DND-41 (cell line): ENCODE results near the gene CYB5B.

ENCODE experiments used
- ATAC-seq: fragments of 200-7000 bp; cut with Tn5 transposase; 3 replicates; pipeline ENCODE4 v1.9.1; 2021; ENCODE audit warnings: low read depth; ENCODE audit not compliant: insufficient read depth
- DNase-seq: peaks from one replicate; pipeline ENCODE4 v3.0.0-alpha.2; 2020
- H2AFZ ChIP-seq: 2 replicates; pipeline ENCODE4 v1.6.0; 2012; ENCODE audit warnings: low read depth, low read length
- H3K27ac ChIP-seq: 2 replicates; pipeline ENCODE4 v1.5.1; 2012; ENCODE audit warnings: low read length, inconsistent platforms
- H3K27me3 ChIP-seq: fragments of 200-600 bp; sonication (generic); 2 replicates; pipeline ENCODE4 v1.6.0; 2012; ENCODE audit warnings: low read length, mild to moderate bottlenecking, inconsistent platforms; ENCODE audit not compliant: insufficient read depth, poor library complexity
- H3K36me3 ChIP-seq: 2 replicates; pipeline ENCODE4 v1.5.1; 2012; ENCODE audit warnings: low read length, inconsistent platforms; ENCODE audit not compliant: insufficient read depth
- H3K4me1 ChIP-seq: 2 replicates; pipeline ENCODE4 v1.5.1; 2012; ENCODE audit warnings: mild to moderate bottlenecking, low read length; ENCODE audit not compliant: insufficient read depth
- H3K4me2 ChIP-seq: 2 replicates; pipeline ENCODE4 v1.6.0; 2012; ENCODE audit warnings: mild to moderate bottlenecking, moderate library complexity, low read length, inconsistent platforms; ENCODE audit not compliant: insufficient read depth
- H3K4me3 ChIP-seq, 2 experiments: fragments of 200-600 bp in 1 of 2; shearing (Covaris generic) in 1 of 2; 2 replicates each; pipeline ENCODE4 v1.5.1; 2012 to 2016; ENCODE audit warnings: inconsistent platforms in 2 of 2, low read length in 2 of 2, mild to moderate bottlenecking in 2 of 2, low read depth in 1 of 2, moderate library complexity in 1 of 2
- H3K79me2 ChIP-seq: 2 replicates; pipeline ENCODE4 v1.6.0; 2012; ENCODE audit warnings: low read length, inconsistent platforms; ENCODE audit not compliant: insufficient read depth
- H3K9ac ChIP-seq: 2 replicates; pipeline ENCODE4 v1.6.0; 2012; ENCODE audit warnings: low read depth, mild to moderate bottlenecking, inconsistent platforms, low read length, moderate library complexity
- H3K9me3 ChIP-seq: 2 replicates; pipeline ENCODE4 v1.5.1; 2012; ENCODE audit warnings: low read length, moderate library complexity, mild to moderate bottlenecking, inconsistent platforms; ENCODE audit not compliant: insufficient read depth, severe bottlenecking
- H4K20me1 ChIP-seq: 2 replicates; pipeline ENCODE4 v1.6.0; 2012; ENCODE audit warnings: low read length; ENCODE audit not compliant: insufficient read depth
- EZH2 ChIP-seq: IDR thresholded peaks from 3 replicates; pipeline ENCODE4 v1.6.1; 2012; ENCODE audit warnings: borderline replicate concordance, low read depth, mild to moderate bottlenecking, moderate library complexity, low read length, inconsistent platforms; ENCODE audit not compliant: severe bottlenecking
- TF ChIP-seq, protein P1 (sequence below): IDR thresholded peaks from 2 replicates; pipeline ENCODE4 v1.5.1; 2012; ENCODE audit warnings: borderline replicate concordance, low read length, moderate library complexity, mild to moderate bottlenecking; ENCODE audit not compliant: poor library complexity, severe bottlenecking; ENCODE audit errors: extremely low read depth

CYB5B gene

DNA sequence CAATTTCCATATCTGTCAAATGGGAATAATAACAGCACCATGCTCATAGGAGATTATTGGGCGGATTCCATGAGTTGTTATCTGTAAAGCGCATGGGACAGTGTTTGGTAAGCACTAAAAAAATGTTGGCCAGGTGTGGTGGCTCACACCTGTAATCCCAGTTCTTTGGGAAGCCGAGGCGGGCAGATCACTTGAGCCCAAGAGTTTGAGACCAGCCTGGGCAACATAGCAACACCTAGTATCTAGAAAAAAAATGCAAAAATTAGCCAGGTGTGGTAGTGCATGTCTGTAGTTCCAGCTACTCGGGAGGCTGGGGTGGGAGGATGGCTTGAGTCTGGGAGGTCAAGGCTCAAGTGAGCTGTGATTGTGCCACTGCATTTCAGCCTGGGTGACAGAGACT lies 74.5 kb downstream of the CYB5B start:
- DNase-seq: no peak
- no peak for ATAC-seq
- TF ChIP-seq EZH2: no peak
- TF ChIP-seq, protein P1, sequence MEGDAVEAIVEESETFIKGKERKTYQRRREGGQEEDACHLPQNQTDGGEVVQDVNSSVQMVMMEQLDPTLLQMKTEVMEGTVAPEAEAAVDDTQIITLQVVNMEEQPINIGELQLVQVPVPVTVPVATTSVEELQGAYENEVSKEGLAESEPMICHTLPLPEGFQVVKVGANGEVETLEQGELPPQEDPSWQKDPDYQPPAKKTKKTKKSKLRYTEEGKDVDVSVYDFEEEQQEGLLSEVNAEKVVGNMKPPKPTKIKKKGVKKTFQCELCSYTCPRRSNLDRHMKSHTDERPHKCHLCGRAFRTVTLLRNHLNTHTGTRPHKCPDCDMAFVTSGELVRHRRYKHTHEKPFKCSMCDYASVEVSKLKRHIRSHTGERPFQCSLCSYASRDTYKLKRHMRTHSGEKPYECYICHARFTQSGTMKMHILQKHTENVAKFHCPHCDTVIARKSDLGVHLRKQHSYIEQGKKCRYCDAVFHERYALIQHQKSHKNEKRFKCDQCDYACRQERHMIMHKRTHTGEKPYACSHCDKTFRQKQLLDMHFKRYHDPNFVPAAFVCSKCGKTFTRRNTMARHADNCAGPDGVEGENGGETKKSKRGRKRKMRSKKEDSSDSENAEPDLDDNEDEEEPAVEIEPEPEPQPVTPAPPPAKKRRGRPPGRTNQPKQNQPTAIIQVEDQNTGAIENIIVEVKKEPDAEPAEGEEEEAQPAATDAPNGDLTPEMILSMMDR: no peak
- no peaks in the 10 kb centered on the region for H3K9me3 ChIP-seq
- no peak overlapping the region for H2AFZ ChIP-seq
- H3K79me2 ChIP-seq: no peaks in the 10 kb centered on the region
- H3K36me3 ChIP-seq: no peaks in the 10 kb centered on the region
- H4K20me1 ChIP-seq: no peaks in the 10 kb centered on the region
- no peak overlapping the region for H3K4me2 ChIP-seq
- H3K4me3 ChIP-seq: no peak overlapping the region
- no peak overlapping the region for H3K9ac ChIP-seq
- H3K27ac ChIP-seq: no peak overlapping the region
- no peaks in the 10 kb centered on the region for H3K4me1 ChIP-seq
- no peaks in the 10 kb centered on the region for H3K27me3 ChIP-seq

DNA sequence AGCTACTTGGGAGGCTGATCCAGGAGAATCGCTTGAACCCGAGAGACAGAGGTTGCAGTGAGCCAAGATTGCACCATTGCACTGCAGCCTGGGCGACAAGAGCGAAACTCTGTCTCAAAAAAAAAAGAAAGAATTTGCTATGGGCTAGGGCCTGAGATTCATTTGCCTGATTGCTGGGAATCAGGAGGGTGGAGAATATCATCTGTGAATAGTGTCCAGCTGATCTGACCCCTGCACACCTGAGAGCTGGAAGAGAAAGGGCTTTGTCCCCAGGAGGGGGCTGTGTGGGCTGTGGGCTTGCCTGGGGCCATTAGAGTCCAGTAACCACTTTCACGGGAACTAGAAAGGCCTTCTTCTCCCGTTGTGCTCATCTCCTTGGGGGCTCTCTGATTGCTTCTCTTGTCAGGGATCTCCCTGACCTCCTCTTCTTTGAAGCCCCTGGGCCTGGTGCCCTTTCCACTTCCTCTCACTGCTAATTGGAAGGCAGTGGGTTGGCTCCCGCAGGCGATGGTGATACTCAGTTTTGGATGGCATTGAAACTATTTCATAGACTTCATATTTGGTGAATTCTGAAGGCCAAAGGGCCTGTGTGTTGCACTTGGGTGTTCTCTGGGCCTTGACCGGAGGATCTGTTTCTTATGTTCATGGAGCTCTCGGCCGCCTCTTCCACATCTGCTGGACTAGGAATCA lies 75.3 kb downstream of the CYB5B start:
- Histone ChIP-seq H3K79me2 (no peaks in the 10 kb centered on the region), H3K27ac (no peak overlapping the region), H4K20me1 (no peaks in the 10 kb centered on the region), H3K9ac (no peak overlapping the region), H3K4me1 (no peaks in the 10 kb centered on the region), H3K27me3 (no peaks in the 10 kb centered on the region), H3K4me2 (no peak overlapping the region), H3K4me3 (no peak overlapping the region), H2AFZ (no peak overlapping the region), H3K9me3 (no peaks in the 10 kb centered on the region), H3K36me3 (no peaks in the 10 kb centered on the region)
- ATAC-seq: no peak
- TF ChIP-seq EZH2: no peak
- no peak for DNase-seq

DNA sequence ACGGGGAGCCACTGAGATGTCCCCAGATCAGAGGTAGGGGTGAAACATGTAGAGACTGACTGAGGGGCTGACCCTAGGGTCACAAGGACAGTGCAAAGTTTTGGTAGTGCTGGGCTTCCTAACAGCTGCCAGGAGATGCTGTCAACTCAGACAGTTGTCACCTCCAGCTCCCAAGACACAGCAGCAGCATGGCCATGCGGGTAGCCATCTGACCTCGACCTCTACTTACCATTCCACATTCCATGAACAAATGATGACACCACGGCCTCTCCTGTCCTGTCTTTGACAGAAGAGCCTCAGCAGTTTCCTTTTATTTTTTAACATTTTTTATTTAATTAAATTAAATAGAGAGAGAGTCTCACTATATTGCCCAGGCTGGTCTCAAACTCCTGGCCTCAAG lies 76.1 kb downstream of the CYB5B start:
- TF ChIP-seq, protein P1: no peak
- TF ChIP-seq EZH2: no peak
- no peaks in the 10 kb centered on the region for H3K36me3 ChIP-seq
- no peaks in the 10 kb centered on the region for H3K27me3 ChIP-seq
- no peak overlapping the region for H3K27ac ChIP-seq
- H3K9ac ChIP-seq: no peak overlapping the region
- no peak overlapping the region for H2AFZ ChIP-seq
- no peak overlapping the region for H3K4me2 ChIP-seq
- H3K9me3 ChIP-seq: no peaks in the 10 kb centered on the region
- H3K4me1 ChIP-seq: no peaks in the 10 kb centered on the region
- H3K79me2 ChIP-seq: no peaks in the 10 kb centered on the region
- ATAC-seq: no peak
- H3K4me3 ChIP-seq: no peak overlapping the region
- H4K20me1 ChIP-seq: no peaks in the 10 kb centered on the region
- no peak for DNase-seq

DNA sequence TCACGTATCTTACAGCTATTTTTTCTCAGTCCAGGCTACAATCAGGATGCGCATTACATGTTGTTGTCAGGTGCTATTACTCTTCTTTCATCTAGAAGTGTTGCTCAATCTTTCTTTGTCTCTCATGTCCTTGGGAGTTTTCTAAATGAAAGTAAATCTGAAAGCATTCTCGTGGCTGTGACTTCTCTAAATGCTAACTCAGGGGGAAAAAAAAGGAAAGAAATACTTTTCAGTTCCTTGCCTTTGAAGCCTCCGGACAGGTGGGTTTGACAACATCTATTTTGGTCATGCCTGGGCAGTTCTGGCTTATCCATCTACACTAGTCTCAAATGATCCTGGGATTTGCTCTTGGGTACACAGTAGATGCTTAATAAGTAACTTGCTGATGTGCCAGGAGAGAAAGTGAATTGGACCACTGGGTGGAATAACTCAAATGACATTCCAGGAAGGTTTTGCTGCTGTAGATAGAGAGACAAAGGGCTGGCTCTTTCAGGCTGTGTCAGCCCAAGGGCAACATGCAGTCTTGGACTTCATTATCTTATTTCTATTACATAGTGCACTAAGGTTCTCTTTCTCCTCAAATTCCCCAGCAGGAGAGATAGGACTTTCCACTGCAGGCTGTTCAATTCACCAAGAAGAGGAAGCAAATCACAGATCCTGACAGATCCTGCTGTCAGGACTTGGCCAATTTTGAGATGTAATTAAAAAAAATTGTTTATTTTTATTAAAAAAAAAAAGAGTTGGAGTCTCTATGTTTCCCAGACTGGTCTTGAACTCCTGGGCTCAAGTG lies 77.7 kb downstream of the CYB5B start:
- Histone ChIP-seq H2AFZ (no peak overlapping the region), H3K9ac (no peak overlapping the region), H3K9me3 (no peaks in the 10 kb centered on the region), H3K27ac (no peak overlapping the region), H3K4me1 (no peaks in the 10 kb centered on the region), H3K27me3 (no peaks in the 10 kb centered on the region), H3K36me3 (no peaks in the 10 kb centered on the region), H3K4me2 (no peak overlapping the region), H3K4me3 (no peak overlapping the region), H3K79me2 (no peaks in the 10 kb centered on the region), H4K20me1 (no peaks in the 10 kb centered on the region)
- DNase-seq (no peak), ATAC-seq (no peak)
- TF ChIP-seq, protein P1: no peak
- no peak for TF ChIP-seq EZH2
